Measurements from ENCODE around the gene TSEN34. TPM values are rescaled to one million over a fixed set of nuclear protein-coding genes. Genes with fewer than 3 reads are reported as not detected.

The TSEN34 gene
- total and polyA plus RNA-seq, 12 donors: 21.5 to 201 (median 88.7) TPM

DNA sequence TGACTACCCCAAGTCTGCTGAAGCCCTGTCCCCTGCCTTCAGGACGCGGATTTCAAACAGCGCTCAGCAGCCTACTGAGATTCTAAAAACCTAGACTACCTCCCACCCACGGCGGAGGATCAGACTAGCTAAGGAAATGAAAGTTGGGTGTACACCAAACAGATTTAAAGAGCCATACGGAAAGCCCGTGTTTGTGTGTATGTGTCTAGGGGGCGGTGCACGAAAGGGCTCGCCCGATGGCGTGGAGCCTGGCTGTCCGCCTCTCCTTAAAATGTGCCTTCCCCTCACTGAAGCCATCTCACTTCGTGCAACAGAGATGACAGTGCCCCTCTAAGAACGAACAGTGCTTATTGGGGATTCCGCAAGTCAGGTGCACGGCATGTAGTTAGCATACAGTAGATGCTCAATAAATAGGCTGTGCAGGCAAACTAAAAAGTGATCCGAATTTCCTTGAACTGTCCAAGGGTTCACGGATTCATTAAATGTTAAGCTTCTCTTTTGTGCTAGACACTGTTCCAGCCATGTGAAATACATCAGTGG, 32.2 kb upstream of the TSEN34 start:
- H3K9me3 ChIP-seq (replicated peaks in 1 of 3): no peaks in the 10 kb centered on the region
- H3K36me3 ChIP-seq (replicated peaks in 1 of 2): peaks cover 0 to 42% of the 10 kb centered on the region in 2 donors
- H3K4me3 ChIP-seq: peak overlapping the region; percentile 1 to 89 (median 24)
- H3K27me3 ChIP-seq: no peaks in the 10 kb centered on the region
- TF ChIP-seq POLR2A (IDR thresholded peaks at IDR 0.05): no peak
- TF ChIP-seq, protein P1, sequence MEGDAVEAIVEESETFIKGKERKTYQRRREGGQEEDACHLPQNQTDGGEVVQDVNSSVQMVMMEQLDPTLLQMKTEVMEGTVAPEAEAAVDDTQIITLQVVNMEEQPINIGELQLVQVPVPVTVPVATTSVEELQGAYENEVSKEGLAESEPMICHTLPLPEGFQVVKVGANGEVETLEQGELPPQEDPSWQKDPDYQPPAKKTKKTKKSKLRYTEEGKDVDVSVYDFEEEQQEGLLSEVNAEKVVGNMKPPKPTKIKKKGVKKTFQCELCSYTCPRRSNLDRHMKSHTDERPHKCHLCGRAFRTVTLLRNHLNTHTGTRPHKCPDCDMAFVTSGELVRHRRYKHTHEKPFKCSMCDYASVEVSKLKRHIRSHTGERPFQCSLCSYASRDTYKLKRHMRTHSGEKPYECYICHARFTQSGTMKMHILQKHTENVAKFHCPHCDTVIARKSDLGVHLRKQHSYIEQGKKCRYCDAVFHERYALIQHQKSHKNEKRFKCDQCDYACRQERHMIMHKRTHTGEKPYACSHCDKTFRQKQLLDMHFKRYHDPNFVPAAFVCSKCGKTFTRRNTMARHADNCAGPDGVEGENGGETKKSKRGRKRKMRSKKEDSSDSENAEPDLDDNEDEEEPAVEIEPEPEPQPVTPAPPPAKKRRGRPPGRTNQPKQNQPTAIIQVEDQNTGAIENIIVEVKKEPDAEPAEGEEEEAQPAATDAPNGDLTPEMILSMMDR (IDR thresholded peaks at IDR 0.05): no peak
- intact Hi-C loops (cut with DNase I): no loop called here
- DNase-seq: no peak
- H3K4me1 ChIP-seq (replicated peaks in 1 of 2): peaks cover 22 to 42% of the 10 kb centered on the region in 2 donors
- 4 to 8% (median 7%) methylated on average over 16 to 19 of the region's 19 CpGs for WGBS, 4 donors
- H3K27ac ChIP-seq: peak overlapping the region; percentile 82 to 100 (median 95)

DNA sequence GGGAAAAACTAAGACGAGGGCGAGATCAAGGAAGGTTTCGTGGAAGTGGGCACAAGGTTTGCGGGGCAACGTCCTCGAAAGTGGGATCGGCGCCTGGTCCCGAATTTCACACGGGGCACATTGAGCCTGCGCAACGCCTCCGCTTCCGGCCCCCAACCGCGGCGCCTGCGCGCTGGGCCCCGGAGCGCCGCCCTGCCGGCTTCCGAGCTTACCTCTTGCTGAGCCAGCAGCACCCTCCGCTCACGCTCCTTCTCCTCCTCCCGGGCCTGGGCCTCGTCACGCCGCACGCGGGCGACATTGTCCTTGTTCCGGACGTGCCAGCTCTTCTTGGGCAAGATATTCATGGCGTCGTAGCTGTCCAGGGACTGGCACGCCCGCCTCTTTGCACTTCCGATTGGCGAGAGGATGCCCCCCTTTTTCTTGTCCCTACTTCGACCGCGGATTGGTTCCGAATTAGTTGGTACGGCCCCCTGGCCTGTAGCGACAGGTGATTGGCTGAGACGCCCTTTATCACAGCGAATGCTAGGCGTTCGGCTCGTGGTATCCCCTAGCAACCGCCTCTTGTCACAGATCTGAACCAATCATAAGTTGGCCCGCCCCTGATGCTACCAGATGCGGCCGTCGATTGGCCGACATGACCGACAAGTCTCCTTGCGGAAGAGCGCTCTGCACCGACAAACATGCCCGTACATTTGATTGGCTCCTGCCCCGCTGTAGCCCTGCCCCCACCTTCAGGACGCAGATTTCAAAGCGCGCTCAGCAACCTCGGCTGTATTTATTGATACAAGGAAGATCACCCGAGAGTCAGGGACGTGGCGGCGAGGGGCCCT, 31.5 kb upstream of the TSEN34 start, which contains the start of gene LENG1:
TSS of gene LENG1 (minus strand) at position 370 of the 830 bp plus-strand sequence. CDS start at position 344, 26 bp downstream.
- intact Hi-C loops (cut with DNase I): no loop called here
- Histone ChIP-seq H3K27ac (peak within 1 kb of the TSS; percentile 82 to 100 (median 95)), H3K27me3 (no peaks in the 10 kb centered on the region), H3K4me3 (peak within 1 kb of the TSS; percentile 10 to 89 (median 56)), H3K36me3 (replicated peaks in 1 of 2) (peaks cover 0 to 35% of the 10 kb centered on the region in 2 donors), H3K4me1 (replicated peaks in 1 of 2) (peaks cover 22 to 46% of the 10 kb centered on the region in 2 donors), H3K9me3 (replicated peaks in 1 of 3) (no peaks in the 10 kb centered on the region)
- DNase-seq: peak; percentile 100
- peak; percentile 29 to 82 for TF ChIP-seq POLR2A (IDR thresholded peaks at IDR 0.05)
- TF ChIP-seq, protein P1 (IDR thresholded peaks at IDR 0.05): peak in 3 of 6 experiments; percentile 12 to 30 (median 19)
- 0 to 1% (median 0%) methylated on average over 53 to 72 of the region's 72 CpGs for WGBS, 4 donors

DNA sequence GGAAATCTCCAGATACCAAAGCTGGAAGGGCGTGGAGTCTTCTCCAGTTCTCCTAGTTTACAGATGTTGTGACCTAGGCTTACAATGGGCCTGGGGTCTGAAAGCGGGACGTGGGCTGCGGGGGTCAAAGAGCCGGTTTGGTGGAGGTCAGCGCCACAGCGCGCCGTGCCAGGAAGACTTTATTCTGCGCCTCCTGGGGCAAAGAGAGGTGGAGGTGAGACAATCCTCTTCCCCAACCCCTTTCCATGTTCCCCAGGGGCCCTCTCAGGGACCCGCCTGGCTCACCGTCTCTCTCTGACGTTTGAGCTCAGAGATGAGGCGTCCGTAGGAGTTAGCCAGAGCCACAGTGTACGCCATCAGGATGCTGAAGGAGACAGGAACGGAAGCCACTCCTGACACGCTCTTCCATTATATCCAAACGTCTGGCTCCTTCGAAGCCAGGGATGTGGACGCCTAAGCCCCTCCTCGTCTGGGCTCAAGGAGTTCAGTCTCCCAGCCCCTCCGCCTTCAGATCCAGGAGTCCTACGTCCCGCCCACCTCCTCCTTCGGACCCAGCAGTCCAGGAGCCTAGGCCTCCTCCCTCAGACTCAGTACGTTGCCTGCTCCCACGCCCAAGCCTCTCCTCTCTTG, 30.8 kb upstream of the TSEN34 start:
- peaks cover 22 to 47% of the 10 kb centered on the region in 2 donors for H3K4me1 ChIP-seq (replicated peaks in 1 of 2)
- H3K27ac ChIP-seq: peak overlapping the region; percentile 78 to 95 (median 87)
- DNase-seq: no peak
- 2 to 7% (median 5%) methylated on average over 10 to 28 of the region's 28 CpGs for whole genome bisulfite sequencing, 4 donors
- peak overlapping the region in 2 of 4 donors; percentile 29 to 62 for H3K4me3 ChIP-seq
- H3K36me3 ChIP-seq (replicated peaks in 1 of 2): peaks cover 0 to 28% of the 10 kb centered on the region in 2 donors
- intact Hi-C loops (cut with DNase I): no loop called here
- TF ChIP-seq POLR2A (IDR thresholded peaks at IDR 0.05): no peak
- TF ChIP-seq, protein P1 (IDR thresholded peaks at IDR 0.05): no peak
- no peaks in the 10 kb centered on the region for H3K27me3 ChIP-seq
- no peaks in the 10 kb centered on the region for H3K9me3 ChIP-seq (replicated peaks in 1 of 3)

DNA sequence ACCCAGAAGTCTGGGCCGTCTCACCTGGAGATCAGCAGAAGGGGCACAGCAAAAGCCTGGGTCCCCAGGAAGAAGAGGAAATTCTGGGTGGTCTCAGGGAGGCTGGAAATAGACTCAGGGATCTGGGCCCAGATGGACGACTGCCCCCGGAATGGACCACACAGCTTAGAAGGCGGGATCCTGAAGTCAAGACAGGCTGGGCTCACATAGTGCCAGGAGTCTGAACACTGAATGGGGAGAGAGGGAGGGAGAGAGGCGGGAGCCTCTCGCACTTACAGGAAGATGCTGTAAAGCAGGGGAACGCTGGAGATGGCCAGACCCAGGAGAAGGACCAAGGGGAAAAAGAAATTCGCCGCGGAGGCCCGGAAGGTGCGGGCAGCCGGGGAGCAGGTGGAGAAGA, 30.3 kb upstream of the TSEN34 start:
- Histone ChIP-seq H3K36me3 (replicated peaks in 1 of 2) (peaks cover 0 to 23% of the 10 kb centered on the region in 2 donors), H3K9me3 (replicated peaks in 1 of 3) (no peaks in the 10 kb centered on the region), H3K27me3 (no peaks in the 10 kb centered on the region), H3K4me3 (peak overlapping the region in 1 of 4 donors; percentile 62), H3K27ac (peak overlapping the region in 4 of 5 donors; percentile 78 to 95 (median 84)), H3K4me1 (replicated peaks in 1 of 2) (peaks cover 22 to 47% of the 10 kb centered on the region in 2 donors)
- 43 to 61% (median 50%) methylated on average over 13 of the region's 13 CpGs for WGBS, 4 donors
- no peak for TF ChIP-seq POLR2A (IDR thresholded peaks at IDR 0.05)
- TF ChIP-seq, protein P1 (IDR thresholded peaks at IDR 0.05): no peak
- intact Hi-C loops (cut with DNase I): no loop called here
- DNase-seq: no peak

Measured in adrenal gland (tissue), 12 donors.